GM12892 (cell line): ENCODE results near the gene KIF17.

Source experiments
- POLR2A ChIP-seq: IDR thresholded peaks from 2 replicates; pipeline ENCODE4 v1.6.1; 2011; ENCODE audit warnings: low read depth, low read length, control low read depth
- POLR2AphosphoS5 ChIP-seq: IDR thresholded peaks from 2 replicates; pipeline ENCODE4 v1.6.1; 2011; ENCODE audit warnings: low read depth, low read length, control low read depth

DNA sequence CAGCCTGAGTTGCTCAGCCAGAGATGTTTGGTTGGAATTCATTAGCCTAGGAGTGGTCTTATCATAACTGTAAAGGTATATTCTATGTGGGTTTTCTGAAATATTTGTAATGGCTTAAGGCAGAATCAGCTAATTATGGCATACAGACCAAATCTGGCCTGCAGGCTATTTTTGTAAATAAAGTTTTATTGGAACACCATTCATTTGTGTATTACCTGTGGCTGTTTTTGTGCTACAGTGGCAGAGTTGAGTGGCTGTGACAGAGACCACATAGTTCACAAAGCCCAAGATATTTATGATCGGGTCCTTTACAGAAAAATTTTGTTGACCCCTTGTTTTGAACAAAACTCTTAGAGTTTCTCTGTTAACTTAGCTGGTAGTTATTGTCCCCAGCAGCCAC lies 49.2 kb downstream of the KIF17 start:
- TF ChIP-seq POLR2AphosphoS5 (no peak), POLR2A (no peak)
